IMR-90 (cell line): Measurements from ENCODE around the gene HARS2.

Source experiments
- BHLHE40 ChIP-seq: fragments of 150-350 bp; IDR thresholded peaks from 2 replicates; pipeline ENCODE4 v1.6.1; 2016; ENCODE audit warnings: mild to moderate bottlenecking, low read depth, low read length
- CHD1 ChIP-seq: IDR thresholded peaks from 2 replicates; pipeline ENCODE4 v1.6.1; 2012; ENCODE audit warnings: low read depth, low read length, improper control_type of control experiment
- CTCF ChIP-seq: conservative IDR thresholded peaks from 2 replicates; pipeline ENCODE4 v1.5.1; 2012; ENCODE audit warnings: mild to moderate bottlenecking, low read depth, low read length, improper control_type of control experiment
- FOS ChIP-seq: fragments of 150-350 bp; IDR thresholded peaks from 2 replicates; pipeline ENCODE4 v1.6.1; 2016; ENCODE audit warnings: low read depth, low read length
- MAFK ChIP-seq: IDR thresholded peaks from 2 replicates; pipeline ENCODE4 v1.6.1; 2012; ENCODE audit warnings: low read depth, low read length, improper control_type of control experiment
- MXI1 ChIP-seq: IDR thresholded peaks from 2 replicates; pipeline ENCODE4 v1.6.1; 2012; ENCODE audit warnings: low read depth, mild to moderate bottlenecking, low read length, moderate library complexity, borderline replicate concordance
- POLR2A ChIP-seq: IDR thresholded peaks from 2 replicates; pipeline ENCODE4 v1.6.1; 2012; ENCODE audit warnings: mild to moderate bottlenecking, low read depth, low read length
- RCOR1 ChIP-seq: IDR thresholded peaks from 2 replicates; pipeline ENCODE4 v1.6.1; 2012; ENCODE audit warnings: mild to moderate bottlenecking, low read length, improper control_type of control experiment; ENCODE audit not compliant: insufficient replicate concordance
- SMC3 ChIP-seq: fragments of 150-350 bp; IDR thresholded peaks from 2 replicates; pipeline ENCODE4 v1.6.1; 2016; ENCODE audit warnings: low read depth, mild to moderate bottlenecking, antibody characterized with exemption, low read length, moderate library complexity
- USF2 ChIP-seq: fragments of 150-350 bp; IDR thresholded peaks from 2 replicates; pipeline ENCODE4 v1.6.1; 2017; ENCODE audit warnings: mild to moderate bottlenecking, antibody characterized with exemption, low read length, low read depth

- TF ChIP-seq CTCF (no peak), MXI1 (no peak), BHLHE40 (no peak), POLR2A (no peak), CHD1 (no peak), RCOR1 (no peak), USF2 (no peak), SMC3 (no peak), FOS (no peak), MAFK (no peak)
These were observed 32.4 kb upstream of the HARS2 start for GRCh38 chr5:140658870-140659269.
